HepG2 (cell line): ENCODE data around the gene ATP6V1G3. TPM values are rescaled to one million over a fixed set of nuclear protein-coding genes. Genes with fewer than 3 reads are reported as not detected.

Experiments used
- ATAC-seq: fragments of 200-7000 bp; cut with Tn5 transposase; 3 replicates; pipeline ENCODE4 v1.9.1; 2020; ENCODE audit warnings: mild to moderate bottlenecking, moderate library complexity
- BruUV-seq: library from RNA; stranded (reverse); fragments of 400-500 nt; replicated peaks from 2 replicates; lab custom pipeline; 2021; lab: Mats Ljungman, UMichigan
- CTCF ChIA-PET: fragments of 300-600 bp; formaldehyde crosslinking; extraction: SDS; loops from one replicate; lab custom pipeline; 2021; ENCODE audit warnings: low total read pairs, inconsistent platforms, low intra/inter-chr PET ratio; lab: Yijun Ruan, JAX
- POLR2A ChIA-PET: fragments of 350-600 bp; sonication (Branson Sonifier 250); formaldehyde crosslinking; loops from one replicate; lab custom pipeline; 2020; ENCODE audit warnings: antibody characterized with exemption, inconsistent platforms; lab: Yijun Ruan, JAX
- DNase-seq: peaks from one replicate; pipeline ENCODE4 v3.0.0-alpha.2; 2015; ENCODE audit warnings: low spot score
- FAIRE-seq: peaks from 3 replicates; lab custom pipeline; 2011; peaks lifted over from hg19 to GRCh38; lab: Jason Lieb, UNC
- H2AFZ ChIP-seq: one replicate; pipeline ENCODE4 v1.6.1; 2011; ENCODE audit warnings: low read length, inconsistent platforms
- H3K27ac ChIP-seq: fragments of 300-600 bp; 3 replicates; pipeline ENCODE4 v1.8.0; 2011; ENCODE audit warnings: mixed run types, mild to moderate bottlenecking, mixed read lengths, low read length, inconsistent platforms; ENCODE audit not compliant: insufficient read depth; ENCODE audit errors: extremely low read length
- H3K27me3 ChIP-seq, 2 experiments: fragments of 200-600 bp in 1 of 2; 2 replicates in 1 of 2; 3 replicates in 1 of 2; pipeline versions ENCODE4 v1.6.0 to v1.8.0; 2011; ENCODE audit warnings: low read length in 2 of 2, mild to moderate bottlenecking in 2 of 2, moderate library complexity in 2 of 2, inconsistent platforms in 1 of 2; ENCODE audit not compliant: insufficient read depth in 2 of 2, control insufficient read depth in 1 of 2
- H3K36me3 ChIP-seq, 2 experiments: fragments of 200-600 bp in 1 of 2; replicated peaks in 1 of 2; 2 replicates in 1 of 2; 3 replicates in 1 of 2; pipeline versions ENCODE4 v1.5.1 to v1.8.0; 2011; ENCODE audit warnings: low read length in 2 of 2, inconsistent platforms in 1 of 2; ENCODE audit not compliant: insufficient read depth in 2 of 2, control insufficient read depth in 1 of 2
- H3K4me1 ChIP-seq: 2 replicates; pipeline ENCODE4 v1.5.1; 2012; ENCODE audit warnings: low read length, inconsistent platforms; ENCODE audit not compliant: insufficient read depth
- H3K4me2 ChIP-seq: 2 replicates; pipeline ENCODE4 v1.6.0; 2011; ENCODE audit warnings: low read depth, low read length, inconsistent platforms
- H3K4me3 ChIP-seq, 3 experiments: fragments of 200-600 bp in 1 of 3; sonication (generic), shearing (Covaris generic) in 1 of 3; replicated peaks in 1 of 3; 2 replicates each; pipeline ENCODE4 v1.5.1; 2011 to 2016; ENCODE audit warnings: low read length in 3 of 3, inconsistent platforms in 2 of 3, low read depth in 2 of 3, mild to moderate bottlenecking in 2 of 3, control low read depth in 1 of 3, mixed read lengths in 1 of 3; ENCODE audit not compliant: insufficient read depth in 1 of 3
- H3K79me2 ChIP-seq: one replicate; pipeline ENCODE4 v1.6.1; 2011; ENCODE audit warnings: low read length, inconsistent platforms; ENCODE audit not compliant: insufficient read depth
- H3K9ac ChIP-seq: 2 replicates; pipeline ENCODE4 v1.6.0; 2011; ENCODE audit warnings: mild to moderate bottlenecking, low read depth, low read length, inconsistent platforms; ENCODE audit not compliant: insufficient read depth
- H3K9me3 ChIP-seq: 2 replicates; pipeline ENCODE4 v1.5.1; 2012; ENCODE audit warnings: mild to moderate bottlenecking, low read length
- H4K20me1 ChIP-seq: 2 replicates; pipeline ENCODE4 v1.6.0; 2011; ENCODE audit warnings: inconsistent platforms, mild to moderate bottlenecking, low read length, moderate library complexity; ENCODE audit not compliant: insufficient read depth
- ERF ChIP-seq: IDR thresholded peaks from 2 replicates; pipeline ENCODE4 v1.6.1; 2018; ENCODE audit warnings: missing biosample characterization, missing genetic modification reagents
- HNRNPK ChIP-seq: fragments of 200-400 bp; formaldehyde crosslinking; IDR thresholded peaks from 2 replicates; pipeline ENCODE4 v1.6.1; 2018; ENCODE audit warnings: low read length, low read depth, moderate library complexity, mild to moderate bottlenecking; ENCODE audit not compliant: poor library complexity, severe bottlenecking
- SNAPC4 ChIP-seq: sonication (generic); formaldehyde crosslinking; IDR thresholded peaks from 2 replicates; pipeline ENCODE4 v1.4.0; 2020; ENCODE audit warnings: mild to moderate bottlenecking, missing genetic modification reagents
- XRCC5 ChIP-seq: fragments of 200-400 bp; formaldehyde crosslinking; optimal IDR thresholded peaks from 2 replicates; pipeline ENCODE3; 2017; ENCODE audit warnings: mild to moderate bottlenecking, low read length
- ZBTB8A ChIP-seq: sonication (generic); formaldehyde crosslinking; IDR thresholded peaks from 2 replicates; pipeline ENCODE4 v1.4.0; 2020; ENCODE audit warnings: mild to moderate bottlenecking, low read depth, missing genetic modification reagents, borderline replicate concordance
- ZNF713 ChIP-seq: sonication (generic); formaldehyde crosslinking; IDR thresholded peaks from 2 replicates; pipeline ENCODE4 v1.4.0; 2020; ENCODE audit warnings: mild to moderate bottlenecking, missing genetic modification reagents
- WGBS: methylation state at CpG from one replicate; pipeline ENCODE4 v1.1.6; 2017; ENCODE audit warnings: low lambda C conversion rate; 5-methylcytosine and 5-hydroxymethylcytosine counted together
- in situ Hi-C: cut with HindIII; loops from 2 replicates; pipeline ENCODE4 v1.10.0; 2017; ENCODE audit warnings: low pct_unique_long_range_greater_than_20kb; ENCODE audit not compliant: extremely low pct_ligation_motif_present
- intact Hi-C: fragments of 100-400 bp; cut with micrococcal nuclease; formaldehyde crosslinking; loops from one replicate; pipeline ENCODE4 v1.10.0; 2022; ENCODE audit not compliant: unreplicated experiment
- polyA plus RNA-seq, 8 experiments: library from polyadenylated mRNA; depleted of rRNA in 3 of 8; stranded (reverse) in 7 of 8; unstranded in 1 of 8; fragments of >200 nt; fragmentation: Illumina TruSeq in 4 of 8; extraction: Trizol in 4 of 8; gene quantifications; 2 replicates each; pipeline versions ENCODE4 v1.2.1 to v1.2.3, GENCODE V29; 2011 to 2016; ENCODE audit warnings: low read depth in 4 of 8, missing spikeins in 1 of 8, mixed read lengths in 1 of 8; ENCODE audit not compliant: insufficient read depth in 1 of 8
- total RNA-seq, 5 experiments: library from RNA; depleted of rRNA; stranded (reverse); fragments of >200 nt; fragmentation: Illumina TruSeq; extraction: Trizol; gene quantifications; 2 replicates each; pipeline ENCODE4 v1.2.3, GENCODE V29; 2016; ENCODE audit warnings: low read depth in 1 of 5
- TF ChIP-seq, protein P1 (sequence below): sonication (generic); formaldehyde crosslinking; IDR thresholded peaks from 2 replicates; pipeline ENCODE4 v1.5.0; 2020; ENCODE audit warnings: mild to moderate bottlenecking, missing genetic modification reagents
- TF ChIP-seq, protein P2 (sequence below): fragments of 450-650 bp; IDR thresholded peaks from 2 replicates; pipeline ENCODE4 v1.6.1; 2016

ATP6V1G3 gene
- total and polyA plus RNA-seq, 2 of the 13 experiments (the other 11 are each of a cell fraction or from before 2014, with no cell fraction given): not detected

- TF ChIP-seq, protein P1, sequence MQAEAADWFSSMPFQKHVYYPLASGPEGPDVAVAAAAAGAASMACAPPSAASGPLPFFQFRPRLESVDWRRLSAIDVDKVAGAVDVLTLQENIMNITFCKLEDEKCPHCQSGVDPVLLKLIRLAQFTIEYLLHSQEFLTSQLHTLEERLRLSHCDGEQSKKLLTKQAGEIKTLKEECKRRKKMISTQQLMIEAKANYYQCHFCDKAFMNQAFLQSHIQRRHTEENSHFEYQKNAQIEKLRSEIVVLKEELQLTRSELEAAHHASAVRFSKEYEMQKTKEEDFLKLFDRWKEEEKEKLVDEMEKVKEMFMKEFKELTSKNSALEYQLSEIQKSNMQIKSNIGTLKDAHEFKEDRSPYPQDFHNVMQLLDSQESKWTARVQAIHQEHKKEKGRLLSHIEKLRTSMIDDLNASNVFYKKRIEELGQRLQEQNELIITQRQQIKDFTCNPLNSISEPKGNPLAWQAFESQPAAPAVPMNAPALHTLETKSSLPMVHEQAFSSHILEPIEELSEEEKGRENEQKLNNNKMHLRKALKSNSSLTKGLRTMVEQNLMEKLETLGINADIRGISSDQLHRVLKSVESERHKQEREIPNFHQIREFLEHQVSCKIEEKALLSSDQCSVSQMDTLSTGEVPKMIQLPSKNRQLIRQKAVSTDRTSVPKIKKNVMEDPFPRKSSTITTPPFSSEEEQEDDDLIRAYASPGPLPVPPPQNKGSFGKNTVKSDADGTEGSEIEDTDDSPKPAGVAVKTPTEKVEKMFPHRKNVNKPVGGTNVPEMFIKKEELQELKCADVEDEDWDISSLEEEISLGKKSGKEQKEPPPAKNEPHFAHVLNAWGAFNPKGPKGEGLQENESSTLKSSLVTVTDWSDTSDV: no peak
These were observed 24.2 kb upstream of the ATP6V1G3 start (continued) for GRCh38 chr1:198564716-198565115.

DNA sequence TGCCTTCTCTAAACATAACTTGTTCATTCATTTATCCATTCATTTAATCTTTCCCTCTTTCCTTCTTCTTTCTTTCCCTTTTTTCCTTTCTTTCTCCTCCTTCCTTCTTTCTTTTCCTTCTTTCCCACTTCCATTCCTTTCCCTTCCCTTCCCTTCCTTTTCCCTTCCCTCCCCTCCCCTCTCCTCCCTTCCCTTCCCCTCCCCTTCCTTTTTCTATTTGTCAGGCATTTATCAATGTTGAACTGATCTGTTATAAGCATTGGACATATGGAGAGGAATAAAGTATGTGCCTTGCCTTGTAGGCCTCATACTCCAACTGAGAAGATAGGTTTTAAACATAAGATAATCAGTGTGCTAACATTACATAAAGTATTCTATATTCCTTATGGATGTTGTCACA is 23.7 kb upstream of the ATP6V1G3 start:
- Histone ChIP-seq H3K4me3 (no peak overlapping the region), H3K9me3 (no peaks in the 10 kb centered on the region), H3K4me1 (no peaks in the 10 kb centered on the region), H3K9ac (no peak overlapping the region), H3K27me3 (no peaks in the 10 kb centered on the region), H3K4me2 (no peak overlapping the region), H3K79me2 (no peaks in the 10 kb centered on the region), H3K27ac (no peak overlapping the region), H2AFZ (no peak overlapping the region), H4K20me1 (no peaks in the 10 kb centered on the region), H3K36me3 (no peaks in the 10 kb centered on the region)
- intact Hi-C loops: no loop called here
- ChIA-PET CTCF (no interaction called here), POLR2A (no interaction called here)
- in situ Hi-C loops: no loop called here
- DNase-seq (no peak), ATAC-seq (no peak), FAIRE-seq (no peak)
- no TSS peak for BruUV-seq
- TF ChIP-seq HNRNPK (peak; percentile 76), ERF (CRISPR knock-in tag) (no peak)

DNA sequence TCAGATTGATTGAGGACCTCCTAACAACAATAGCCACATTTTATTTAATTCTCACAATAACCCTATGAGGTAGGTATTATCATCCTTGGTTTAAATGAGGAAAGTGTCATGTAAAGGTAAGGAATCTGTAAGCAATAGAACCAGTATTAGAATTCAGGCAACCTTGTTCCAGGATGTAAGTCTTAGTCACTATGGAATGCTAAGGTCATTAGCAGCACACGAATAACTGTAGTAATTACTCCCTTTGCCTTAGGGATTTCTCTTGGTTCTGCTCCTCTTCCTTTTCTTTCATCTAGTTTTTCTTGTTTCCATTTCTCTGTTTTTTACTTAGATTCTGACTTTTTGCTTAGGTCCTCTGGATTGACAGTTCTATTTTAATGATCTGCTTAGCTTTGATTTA is 23.1 kb upstream of the ATP6V1G3 start:
- H3K4me1 ChIP-seq: no peaks in the 10 kb centered on the region
- no peak overlapping the region for H3K4me2 ChIP-seq
- in situ Hi-C loops: no loop called here
- 0% methylated on average over 1 of the region's 1 CpG for WGBS
- H3K36me3 ChIP-seq: no peaks in the 10 kb centered on the region
- H3K27me3 ChIP-seq: no peaks in the 10 kb centered on the region
- FAIRE-seq (no peak), DNase-seq (no peak), ATAC-seq (no peak)
- no peak overlapping the region for H3K9ac ChIP-seq
- POLR2A ChIA-PET: no interaction called here
- H4K20me1 ChIP-seq: no peaks in the 10 kb centered on the region
- intact Hi-C loops: no loop called here
- no peak overlapping the region for H3K4me3 ChIP-seq
- no TSS peak for BruUV-seq
- H3K9me3 ChIP-seq: no peaks in the 10 kb centered on the region
- no peaks in the 10 kb centered on the region for H3K79me2 ChIP-seq
- H2AFZ ChIP-seq: no peak overlapping the region
- no peak overlapping the region for H3K27ac ChIP-seq
- CTCF ChIA-PET: no interaction called here
- TF ChIP-seq SNAPC4 (CRISPR knock-in tag) (no peak), ZNF713 (CRISPR knock-in tag) (no peak), ZBTB8A (no peak), XRCC5 (no peak)
- TF ChIP-seq, protein P2, sequence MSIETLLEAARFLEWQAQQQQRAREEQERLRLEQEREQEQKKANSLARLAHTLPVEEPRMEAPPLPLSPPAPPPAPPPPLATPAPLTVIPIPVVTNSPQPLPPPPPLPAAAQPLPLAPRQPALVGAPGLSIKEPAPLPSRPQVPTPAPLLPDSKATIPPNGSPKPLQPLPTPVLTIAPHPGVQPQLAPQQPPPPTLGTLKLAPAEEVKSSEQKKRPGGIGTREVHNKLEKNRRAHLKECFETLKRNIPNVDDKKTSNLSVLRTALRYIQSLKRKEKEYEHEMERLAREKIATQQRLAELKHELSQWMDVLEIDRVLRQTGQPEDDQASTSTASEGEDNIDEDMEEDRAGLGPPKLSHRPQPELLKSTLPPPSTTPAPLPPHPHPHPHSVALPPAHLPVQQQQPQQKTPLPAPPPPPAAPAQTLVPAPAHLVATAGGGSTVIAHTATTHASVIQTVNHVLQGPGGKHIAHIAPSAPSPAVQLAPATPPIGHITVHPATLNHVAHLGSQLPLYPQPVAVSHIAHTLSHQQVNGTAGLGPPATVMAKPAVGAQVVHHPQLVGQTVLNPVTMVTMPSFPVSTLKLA: no peak
